ENCODE data around the gene WDR77. TPM values are rescaled to one million over a fixed set of nuclear protein-coding genes. Genes with fewer than 3 reads are reported as not detected.

WDR77 gene
- total RNA-seq, 1 experiment from 2014 or later, result 54.2 TPM

GRCh38 chr1:111442457-111442856 is 6.6 kb downstream of the WDR77 start:
- DNase-seq (ENCODE audit: unreplicated experiment), result no peak
- Mint-ChIP-seq H3K27ac (ENCODE audit: low read depth, unreplicated experiment) (no peak overlapping the region), H3K9me3 (ENCODE audit: unreplicated experiment) (no peaks in the 10 kb centered on the region), H3K36me3 (ENCODE audit: insufficient read depth, unreplicated experiment) (peaks cover 75% of the 10 kb centered on the region), H3K27me3 (ENCODE audit: insufficient read depth, unreplicated experiment) (no peaks in the 10 kb centered on the region), H3K4me1 (ENCODE audit: insufficient read depth, unreplicated experiment) (peaks cover 21% of the 10 kb centered on the region), H3K4me3 (ENCODE audit: unreplicated experiment) (no peak overlapping the region)
- ChIA-PET CTCF (interaction anchor here (0.9 to 1.5 kb wide), 6 partner anchors 18 to 294 kb away, joined by 3 to 4 read pairs (median 3); no protein-coding TSS in a partner anchor), POLR2A (no interaction called here)
- no TSS peak for BruUV-seq (replicated peaks)
- no peak for TF ChIP-seq CTCF (IDR thresholded peaks at IDR 0.05; ENCODE audit: unreplicated experiment)
- intact Hi-C loops (cut with micrococcal nuclease), result no loop called here

- no TSS peak for BruUV-seq (replicated peaks)
- Mint-ChIP-seq H3K27me3 (ENCODE audit: insufficient read depth, unreplicated experiment) (no peaks in the 10 kb centered on the region), H3K4me1 (ENCODE audit: insufficient read depth, unreplicated experiment) (peaks cover 19% of the 10 kb centered on the region), H3K9me3 (ENCODE audit: unreplicated experiment) (no peaks in the 10 kb centered on the region), H3K27ac (ENCODE audit: low read depth, unreplicated experiment) (no peak overlapping the region), H3K4me3 (ENCODE audit: unreplicated experiment) (no peak overlapping the region), H3K36me3 (ENCODE audit: insufficient read depth, unreplicated experiment) (peaks cover 72% of the 10 kb centered on the region)
- intact Hi-C loops (cut with micrococcal nuclease), result no loop called here
- DNase-seq (ENCODE audit: unreplicated experiment), result peak; percentile 21
- ChIA-PET CTCF (interaction anchor here (0.9 to 1.5 kb wide), 2 partner anchors 219 to 295 kb away, joined by 3 to 4 read pairs; no protein-coding TSS in a partner anchor), POLR2A (no interaction called here)
- TF ChIP-seq CTCF (IDR thresholded peaks at IDR 0.05; ENCODE audit: unreplicated experiment), result no peak
Observed at GRCh38 chr1:111441573-111442192, 7.4 kb downstream of the WDR77 start.

- no TSS peak for BruUV-seq (replicated peaks)
- Mint-ChIP-seq H3K36me3 (ENCODE audit: insufficient read depth, unreplicated experiment) (peaks cover 56% of the 10 kb centered on the region), H3K27me3 (ENCODE audit: insufficient read depth, unreplicated experiment) (no peaks in the 10 kb centered on the region), H3K9me3 (ENCODE audit: unreplicated experiment) (no peaks in the 10 kb centered on the region), H3K27ac (ENCODE audit: low read depth, unreplicated experiment) (peak overlapping the region; percentile 0), H3K4me1 (ENCODE audit: insufficient read depth, unreplicated experiment) (peaks cover 12% of the 10 kb centered on the region), H3K4me3 (ENCODE audit: unreplicated experiment) (no peak overlapping the region)
- no peak for DNase-seq (ENCODE audit: unreplicated experiment)
- CTCF ChIA-PET, result interaction anchor here (0.6 to 2.2 kb wide), 4 partner anchors 8 to 248 kb away, joined by 3 to 6 read pairs (median 5); partner anchors contain the start of gene WDR77
- TF ChIP-seq CTCF (IDR thresholded peaks at IDR 0.05; ENCODE audit: unreplicated experiment), result no peak
- intact Hi-C loops (cut with micrococcal nuclease), result no loop called here
- POLR2A ChIA-PET, result interaction anchor here (0.8 to 3.1 kb wide), 2 partner anchors 8 to 13 kb away, joined by 3 to 22 read pairs; partner anchors contain the start of genes ATP5PB, OVGP1 and WDR77
Observed at GRCh38 chr1:111439461-111440351, 9.3 kb downstream of the WDR77 start.

GRCh38 chr1:111436726-111437125 is 12.3 kb downstream of the WDR77 start:
- TF ChIP-seq CTCF (IDR thresholded peaks at IDR 0.05; ENCODE audit: unreplicated experiment), result no peak
- Mint-ChIP-seq H3K9me3 (ENCODE audit: unreplicated experiment) (no peaks in the 10 kb centered on the region), H3K4me3 (ENCODE audit: unreplicated experiment) (no peak overlapping the region), H3K27ac (ENCODE audit: low read depth, unreplicated experiment) (no peak overlapping the region), H3K36me3 (ENCODE audit: insufficient read depth, unreplicated experiment) (peaks cover 32% of the 10 kb centered on the region), H3K27me3 (ENCODE audit: insufficient read depth, unreplicated experiment) (no peaks in the 10 kb centered on the region), H3K4me1 (ENCODE audit: insufficient read depth, unreplicated experiment) (peaks cover 6% of the 10 kb centered on the region)
- no TSS peak for BruUV-seq (replicated peaks)
- DNase-seq (ENCODE audit: unreplicated experiment), result no peak
- ChIA-PET CTCF (interaction anchor here (1.0 kb wide), 1 partner anchor 14 kb away, joined by 3 read pairs; no protein-coding TSS in a partner anchor), POLR2A (interaction anchor here (0.7 to 1.5 kb wide), 3 partner anchors 8 to 12 kb away, joined by 3 to 4 read pairs (median 3); partner anchors contain the start of gene WDR77)
- intact Hi-C loops (cut with micrococcal nuclease), result no loop called here
